ENCODE data around the gene E2F3. TPM values are rescaled to one million over a fixed set of nuclear protein-coding genes. Genes with fewer than 3 reads are reported as not detected.

The E2F3 gene
- total RNA-seq, 1 experiment from 2014 or later: 35.7 TPM

DNA sequence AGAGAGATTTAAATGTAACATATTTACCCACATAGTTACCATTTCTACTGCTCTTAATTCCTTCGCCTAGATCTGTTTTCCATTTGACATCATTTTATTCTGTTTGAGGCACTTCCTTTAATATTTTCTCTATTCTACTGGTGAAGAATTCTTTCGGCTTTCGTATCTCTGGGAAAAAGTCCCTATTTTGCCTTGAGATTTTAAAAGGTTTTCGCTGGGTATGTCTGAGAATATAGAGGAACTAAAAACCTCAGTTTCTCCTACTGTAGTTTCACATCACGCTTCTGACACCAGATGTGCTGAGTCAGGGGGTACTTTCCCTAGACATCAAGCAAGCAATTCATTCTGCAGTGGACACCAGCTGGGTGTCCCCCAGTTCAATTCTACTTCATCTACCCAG, 61.7 kb downstream of the E2F3 start:
- Histone ChIP-seq H4K20me1 (ENCODE audit: control insufficient read depth, insufficient read depth, insufficient read length) (no peaks in the 10 kb centered on the region), H2AFZ (ENCODE audit: low read length) (no peak overlapping the region), H3T11ph (ENCODE audit: low read length) (no peak overlapping the region), H3K27ac (ENCODE audit: insufficient read length, low read depth, low read length) (no peak overlapping the region), H2BK5ac (ENCODE audit: insufficient read length, low read length) (no peak overlapping the region), H3K79me2 (ENCODE audit: insufficient read depth, low read length) (peaks cover 10% of the 10 kb centered on the region; the same call in 1 of the 2 replicates), H4K8ac (replicated peaks; ENCODE audit: insufficient read length, low read depth, low read length) (no peak overlapping the region), H3K9ac (ENCODE audit: extremely low read depth, insufficient read length, low read length) (no peak overlapping the region), H3K4ac (ENCODE audit: low read depth, low read length) (no peak overlapping the region), H4K91ac (ENCODE audit: insufficient read length, low read depth, low read length) (no peak overlapping the region), H3K9me3 (ENCODE audit: control insufficient read depth, low read depth, low read length) (no peaks in the 10 kb centered on the region), H4K5ac (ENCODE audit: insufficient read length, low read depth, low read length) (no peak overlapping the region), H3K14ac (ENCODE audit: insufficient read depth, low read length) (no peak overlapping the region), H3K27me3 (ENCODE audit: insufficient read depth, low read length) (no peaks in the 10 kb centered on the region), H2AK5ac (ENCODE audit: insufficient read length, low read length) (no peak overlapping the region), H3K23me2 (ENCODE audit: insufficient read length, low read depth, low read length, poor library complexity, severe bottlenecking) (no peaks in the 10 kb centered on the region), H2BK15ac (ENCODE audit: low read depth, low read length) (no peak overlapping the region), H3K23ac (ENCODE audit: insufficient read length, low read depth, low read length) (no peak overlapping the region), H2BK12ac (ENCODE audit: insufficient read length, low read depth, low read length) (no peak overlapping the region), H3K4me1 (ENCODE audit: insufficient read depth, low read length) (peaks cover 17% of the 10 kb centered on the region; the same call in 1 of the 2 replicates), H3K79me1 (ENCODE audit: insufficient read depth, low read depth, low read length, poor library complexity, severe bottlenecking) (peaks cover 9% of the 10 kb centered on the region), H2BK20ac (ENCODE audit: low read depth, low read length, poor library complexity, severe bottlenecking) (no peak overlapping the region), H2BK120ac (ENCODE audit: low read depth, low read length, poor library complexity, severe bottlenecking) (no peak overlapping the region), H3K56ac (ENCODE audit: insufficient read length, low read depth, low read length) (no peak overlapping the region), H3K4me2 (ENCODE audit: insufficient read depth, insufficient read length, low read length) (no peak overlapping the region), H3K18ac (ENCODE audit: insufficient read length, low read depth, low read length) (no peak overlapping the region)
- no peak for DNase-seq
- H3K27ac Mint-ChIP-seq: peak overlapping the region; percentile 31 to 82 (median 37); a peak in 6 of 7 replicates
- no CpG with 5 or more reads among the region's 5 CpGs for WGBS (ENCODE audit: extremely low coverage, insufficient read length, low lambda C conversion rate)
- no peaks in the 10 kb centered on the region for H3K27me3 Mint-ChIP-seq (ENCODE audit: low read depth)
- peaks cover 35 to 41% of the 10 kb centered on the region in 2 experiments for H3K4me1 Mint-ChIP-seq
- no peak overlapping the region for H3K4me3 Mint-ChIP-seq
- peaks cover 48 to 63% (median 51%) of the 10 kb centered on the region in 3 experiments for H3K36me3 Mint-ChIP-seq (ENCODE audit: insufficient read depth in 1 of 3, low read depth in 3 of 3)
- peaks cover 8% of the 10 kb centered on the region in 2 experiments for H3K9me3 Mint-ChIP-seq
- TF ChIP-seq, protein P1, sequence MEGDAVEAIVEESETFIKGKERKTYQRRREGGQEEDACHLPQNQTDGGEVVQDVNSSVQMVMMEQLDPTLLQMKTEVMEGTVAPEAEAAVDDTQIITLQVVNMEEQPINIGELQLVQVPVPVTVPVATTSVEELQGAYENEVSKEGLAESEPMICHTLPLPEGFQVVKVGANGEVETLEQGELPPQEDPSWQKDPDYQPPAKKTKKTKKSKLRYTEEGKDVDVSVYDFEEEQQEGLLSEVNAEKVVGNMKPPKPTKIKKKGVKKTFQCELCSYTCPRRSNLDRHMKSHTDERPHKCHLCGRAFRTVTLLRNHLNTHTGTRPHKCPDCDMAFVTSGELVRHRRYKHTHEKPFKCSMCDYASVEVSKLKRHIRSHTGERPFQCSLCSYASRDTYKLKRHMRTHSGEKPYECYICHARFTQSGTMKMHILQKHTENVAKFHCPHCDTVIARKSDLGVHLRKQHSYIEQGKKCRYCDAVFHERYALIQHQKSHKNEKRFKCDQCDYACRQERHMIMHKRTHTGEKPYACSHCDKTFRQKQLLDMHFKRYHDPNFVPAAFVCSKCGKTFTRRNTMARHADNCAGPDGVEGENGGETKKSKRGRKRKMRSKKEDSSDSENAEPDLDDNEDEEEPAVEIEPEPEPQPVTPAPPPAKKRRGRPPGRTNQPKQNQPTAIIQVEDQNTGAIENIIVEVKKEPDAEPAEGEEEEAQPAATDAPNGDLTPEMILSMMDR (conservative IDR thresholded peaks at IDR 0.05): no peak

All from H9 (cell line).